SK-N-MC (cell line): ENCODE results near the gene CARD9.

Experiments used
- EZH2 ChIP-seq: fragments of 200-600 bp; sonication (generic); IDR thresholded peaks from one replicate; pipeline ENCODE4 v1.6.1; 2017; ENCODE audit warnings: antibody characterized with exemption
- POLR2AphosphoS5 ChIP-seq: IDR thresholded peaks from 2 replicates; pipeline ENCODE4 v1.6.1; 2012; ENCODE audit warnings: mild to moderate bottlenecking, low read depth, low read length, borderline replicate concordance

DNA sequence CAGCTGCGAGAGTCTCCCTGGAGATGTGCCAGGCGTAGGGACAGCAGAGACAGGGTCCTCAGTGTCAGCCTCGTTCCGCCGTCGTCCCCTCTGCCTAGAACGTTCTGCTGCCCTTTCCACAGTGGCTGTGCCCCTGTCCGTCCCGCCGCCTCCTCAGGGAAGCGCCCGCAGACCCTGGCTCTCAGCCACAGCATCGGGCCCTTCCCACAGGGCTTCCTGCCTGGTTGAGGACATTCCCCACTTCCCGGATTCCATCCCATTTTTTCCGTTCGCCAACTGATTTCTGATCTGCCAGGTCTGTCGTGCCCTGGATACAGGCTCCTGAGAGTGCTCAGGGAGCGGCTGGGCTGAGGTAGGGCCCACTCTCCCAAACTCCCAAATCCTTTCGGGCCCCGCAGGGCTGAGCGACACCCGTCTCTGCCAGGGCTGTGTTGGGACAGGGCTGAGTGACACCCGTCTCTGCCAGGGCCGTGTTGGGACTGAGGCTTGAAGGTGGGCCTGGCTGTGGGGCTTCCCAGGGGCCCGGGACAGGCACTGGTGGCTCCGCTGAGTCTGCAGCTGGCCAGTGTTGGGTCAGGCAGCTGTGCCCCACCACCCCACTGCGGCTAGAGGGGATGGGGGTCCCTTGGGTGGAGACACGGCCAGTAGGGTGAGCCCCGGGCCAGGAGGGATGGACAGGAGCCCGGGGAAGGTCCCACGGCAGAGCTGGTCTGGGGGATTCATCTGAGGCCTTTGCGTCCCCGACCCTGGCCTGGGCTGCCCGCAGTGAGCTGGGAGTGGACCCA lies 25.8 kb downstream of the CARD9 start:
- no peak; the same call in 1 of the 2 replicates for TF ChIP-seq POLR2AphosphoS5
- TF ChIP-seq EZH2, result no peak
